Osteoblast (primary cell): Measurements from ENCODE around the gene PSMD13. TPM values are rescaled to one million over a fixed set of nuclear protein-coding genes. Genes with fewer than 3 reads are reported as not detected.

Experiments used
- DNase-seq: peaks from one replicate; pipeline ENCODE4 v3.0.0; 2011; ENCODE audit warnings: low spot score, mixed read lengths; ENCODE audit not compliant: insufficient read length; ENCODE audit errors: missing footprints
- H2AFZ ChIP-seq: 2 replicates; pipeline ENCODE4 v1.6.0; 2011; ENCODE audit warnings: mild to moderate bottlenecking, low read length
- H3K27ac ChIP-seq: 2 replicates; pipeline ENCODE4 v1.5.1; 2011; ENCODE audit warnings: mild to moderate bottlenecking, low read depth, low read length, moderate library complexity
- H3K27me3 ChIP-seq: 2 replicates; pipeline ENCODE4 v1.6.0; 2012; ENCODE audit warnings: mild to moderate bottlenecking, control low read depth, inconsistent platforms, low read length, moderate library complexity; ENCODE audit not compliant: insufficient read depth
- H3K36me3 ChIP-seq: 2 replicates; pipeline ENCODE4 v1.5.1; 2011; ENCODE audit warnings: mild to moderate bottlenecking, low read length, control low read depth, moderate library complexity; ENCODE audit not compliant: insufficient read depth
- H3K4me1 ChIP-seq: 2 replicates; pipeline ENCODE4 v1.5.1; 2011; ENCODE audit warnings: mild to moderate bottlenecking, low read length, control low read depth, moderate library complexity; ENCODE audit not compliant: insufficient read depth
- H3K4me2 ChIP-seq: 2 replicates; pipeline ENCODE4 v1.6.0; 2011; ENCODE audit warnings: mild to moderate bottlenecking, low read length; ENCODE audit not compliant: insufficient read depth
- H3K4me3 ChIP-seq: fragments of 200-600 bp; sonication (generic); 3 replicates; pipeline ENCODE4 v1.5.1; 2012; ENCODE audit warnings: mild to moderate bottlenecking, low read length, inconsistent platforms; ENCODE audit not compliant: insufficient read depth
- H3K79me2 ChIP-seq: 2 replicates; pipeline ENCODE4 v1.6.0; 2012; ENCODE audit warnings: mild to moderate bottlenecking, low read length, control low read depth, inconsistent platforms; ENCODE audit not compliant: insufficient read depth
- H3K9me3 ChIP-seq: 2 replicates; pipeline ENCODE4 v1.5.1; 2011; ENCODE audit warnings: low read depth, low read length, control low read depth
- H4K20me1 ChIP-seq: 2 replicates; pipeline ENCODE4 v1.6.0; 2012; ENCODE audit warnings: mild to moderate bottlenecking, low read length, control low read depth; ENCODE audit not compliant: insufficient read depth
- CTCF ChIP-seq: IDR thresholded peaks from 2 replicates; pipeline ENCODE4 v1.5.1; 2011; ENCODE audit warnings: mild to moderate bottlenecking, low read depth, low read length, moderate library complexity; ENCODE audit errors: extremely low read depth
- total RNA-seq: library from RNA; depleted of rRNA; stranded (reverse); fragments of >200 nt; gene quantifications from 2 replicates; pipeline ENCODE4 v1.2.3, GENCODE V29; 2012

PSMD13 gene
- total RNA-seq, 1 donor, result 110 TPM

- Histone ChIP-seq H3K27ac (no peak overlapping the region), H3K79me2 (no peaks in the 10 kb centered on the region), H2AFZ (no peak overlapping the region), H3K36me3 (no peaks in the 10 kb centered on the region), H3K4me1 (no peaks in the 10 kb centered on the region), H3K9me3 (no peaks in the 10 kb centered on the region), H3K4me2 (no peak overlapping the region), H3K4me3 (no peak overlapping the region), H4K20me1 (no peaks in the 10 kb centered on the region), H3K27me3 (peaks cover 18% of the 10 kb centered on the region)
- TF ChIP-seq CTCF, result no peak
- DNase-seq, result peak; percentile 42
These were observed 35.6 kb downstream of the PSMD13 start for GRCh38 chr11:272195-272930.

GRCh38 chr11:272931-273198, 36.1 kb downstream of the PSMD13 start:
- TF ChIP-seq CTCF, result no peak
- no peak for DNase-seq
- H3K27ac ChIP-seq, result no peak overlapping the region
- no peak overlapping the region for H2AFZ ChIP-seq
- no peaks in the 10 kb centered on the region for H3K79me2 ChIP-seq
- H3K9me3 ChIP-seq, result no peaks in the 10 kb centered on the region
- no peak overlapping the region for H3K4me3 ChIP-seq
- no peak overlapping the region for H3K4me2 ChIP-seq
- no peaks in the 10 kb centered on the region for H3K36me3 ChIP-seq
- H3K27me3 ChIP-seq, result peaks cover 23% of the 10 kb centered on the region
- no peaks in the 10 kb centered on the region for H4K20me1 ChIP-seq
- H3K4me1 ChIP-seq, result no peaks in the 10 kb centered on the region

- Histone ChIP-seq H3K4me2 (no peak overlapping the region), H3K27me3 (peaks cover 51% of the 10 kb centered on the region)
- no peak for TF ChIP-seq CTCF
These were observed 39.4 kb downstream of the PSMD13 start for GRCh38 chr11:276219-276618.

GRCh38 chr11:278001-278951, 41.5 kb downstream of the PSMD13 start, which contains the start of gene NLRP6:
TSS of gene NLRP6 (plus strand) at chr11:278407. CDS start at chr11:278570, 163 bp downstream.
- H3K9me3 ChIP-seq, result no peaks in the 10 kb centered on the region
- H3K27me3 ChIP-seq, result peaks cover 64% of the 10 kb centered on the region
- no peaks in the 10 kb centered on the region for H3K4me1 ChIP-seq
- no peaks in the 10 kb centered on the region for H3K36me3 ChIP-seq
- no peak within 1 kb of the TSS for H3K4me3 ChIP-seq
- no peaks in the 10 kb centered on the region for H4K20me1 ChIP-seq
- no peak within 1 kb of the TSS for H3K4me2 ChIP-seq
- no peak within 1 kb of the TSS for H2AFZ ChIP-seq
- no peak within 1 kb of the TSS for H3K27ac ChIP-seq
- DNase-seq, result peak; percentile 84
- no peaks in the 10 kb centered on the region for H3K79me2 ChIP-seq
- no peak for TF ChIP-seq CTCF

More at GRCh38 chr11:276219-276618, 39.4 kb downstream of the PSMD13 start:
- Histone ChIP-seq H3K4me3 (no peak overlapping the region), H3K79me2 (no peaks in the 10 kb centered on the region), H3K4me1 (no peaks in the 10 kb centered on the region), H3K27ac (no peak overlapping the region), H3K36me3 (no peaks in the 10 kb centered on the region), H4K20me1 (no peaks in the 10 kb centered on the region), H3K9me3 (no peaks in the 10 kb centered on the region), H2AFZ (no peak overlapping the region)
- no peak for DNase-seq
